HG02571 (cell line): ENCODE results near the gene ETF1.
"Not testable (repeated sequence)": the region's sequence is repeated elsewhere in the genome, so short reads cannot be mapped to it uniquely, and the experiment has no call there.

Source experiments
- ATAC-seq: cut with Tn5 transposase; IDR thresholded peaks from one replicate; pipeline ENCODE4 v1.9.1; 2021; ENCODE audit warnings: mild to moderate bottlenecking, moderate library complexity; ENCODE audit not compliant: unreplicated experiment

ETF1 gene

GRCh38 chr5:138533973-138534941, 8.8 kb downstream of the ETF1 start:
- no peak for ATAC-seq

DNA sequence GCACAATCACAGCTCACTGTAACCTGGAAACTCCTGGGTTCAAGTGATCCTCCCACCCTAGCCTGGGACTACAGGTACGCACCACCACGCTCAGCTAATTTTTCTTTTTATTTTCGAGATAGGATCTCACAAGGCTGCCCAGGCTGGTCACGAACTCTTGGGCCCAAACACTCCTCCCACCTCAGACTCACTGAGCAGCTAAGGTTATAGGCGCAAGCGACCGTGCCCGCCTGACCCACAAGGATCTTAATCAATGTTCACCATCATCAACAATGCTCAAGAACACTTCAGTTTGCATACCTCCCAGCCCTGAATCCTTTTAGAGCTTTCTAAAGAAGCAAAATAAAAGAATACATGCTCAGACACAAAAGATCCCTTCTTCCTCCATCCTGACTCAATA, 13.2 kb downstream of the ETF1 start:
- no peak for ATAC-seq

DNA sequence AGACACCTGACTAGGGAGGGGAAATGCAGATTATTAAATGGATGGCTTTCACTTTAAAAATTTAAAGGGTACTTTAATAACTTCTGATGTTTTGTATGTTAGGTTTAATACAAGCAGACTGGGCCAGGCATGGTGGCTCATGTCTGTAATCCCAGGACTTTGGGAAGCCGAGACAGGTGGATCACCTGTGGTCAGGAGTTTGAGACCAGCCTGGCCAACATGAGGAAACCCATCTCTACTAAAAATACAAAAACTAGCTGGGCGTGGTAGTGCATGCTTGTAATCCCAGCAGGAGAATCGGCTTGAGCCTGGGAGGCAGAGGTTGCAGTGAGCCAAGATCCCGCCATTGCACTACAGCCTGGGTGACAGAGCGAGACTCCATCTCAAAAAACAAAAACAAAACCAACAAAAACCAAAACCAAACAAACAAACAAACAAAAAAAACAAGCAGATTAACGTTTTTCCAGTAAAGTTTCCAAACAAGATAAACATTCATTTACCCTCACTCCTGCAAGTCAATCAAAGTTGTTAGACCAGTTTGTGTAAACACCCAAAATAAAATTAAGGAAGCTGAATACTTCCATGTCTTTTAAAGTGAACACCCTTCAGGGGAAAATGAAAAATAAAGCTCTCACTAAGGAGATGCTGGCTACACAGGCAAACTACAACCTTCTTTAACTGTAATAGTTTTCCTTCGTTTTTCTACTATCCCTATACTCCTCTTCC, 14.1 kb downstream of the ETF1 start:
- no peak for ATAC-seq

GRCh38 chr5:138528208-138528607, 14.8 kb downstream of the ETF1 start:
- ATAC-seq: no peak

GRCh38 chr5:138527170-138527569, 15.9 kb downstream of the ETF1 start:
- ATAC-seq: no peak

GRCh38 chr5:138523406-138523805, 19.6 kb downstream of the ETF1 start:
- no peak for ATAC-seq

DNA sequence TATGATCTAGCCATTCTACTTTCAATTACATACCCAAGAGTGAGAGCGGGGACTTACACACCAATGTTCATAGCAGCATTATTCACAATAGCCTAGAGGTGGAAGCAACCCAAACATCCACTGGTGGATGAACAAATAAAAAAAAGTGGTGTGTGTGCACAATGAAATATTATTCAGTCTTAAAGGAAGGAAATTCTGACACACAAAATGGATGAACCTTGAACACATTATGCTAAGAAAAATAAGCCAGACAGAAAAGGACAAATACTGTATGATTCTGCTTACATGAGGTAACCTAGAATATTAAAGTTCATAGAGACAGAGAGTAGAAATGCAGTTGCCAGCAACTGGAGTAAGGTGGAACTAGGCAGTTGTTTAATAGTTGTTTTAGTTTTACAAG, 22.1 kb downstream of the ETF1 start:
- no peak for ATAC-seq

GRCh38 chr5:138517437-138517836, 25.6 kb downstream of the ETF1 start:
- ATAC-seq: no peak

DNA sequence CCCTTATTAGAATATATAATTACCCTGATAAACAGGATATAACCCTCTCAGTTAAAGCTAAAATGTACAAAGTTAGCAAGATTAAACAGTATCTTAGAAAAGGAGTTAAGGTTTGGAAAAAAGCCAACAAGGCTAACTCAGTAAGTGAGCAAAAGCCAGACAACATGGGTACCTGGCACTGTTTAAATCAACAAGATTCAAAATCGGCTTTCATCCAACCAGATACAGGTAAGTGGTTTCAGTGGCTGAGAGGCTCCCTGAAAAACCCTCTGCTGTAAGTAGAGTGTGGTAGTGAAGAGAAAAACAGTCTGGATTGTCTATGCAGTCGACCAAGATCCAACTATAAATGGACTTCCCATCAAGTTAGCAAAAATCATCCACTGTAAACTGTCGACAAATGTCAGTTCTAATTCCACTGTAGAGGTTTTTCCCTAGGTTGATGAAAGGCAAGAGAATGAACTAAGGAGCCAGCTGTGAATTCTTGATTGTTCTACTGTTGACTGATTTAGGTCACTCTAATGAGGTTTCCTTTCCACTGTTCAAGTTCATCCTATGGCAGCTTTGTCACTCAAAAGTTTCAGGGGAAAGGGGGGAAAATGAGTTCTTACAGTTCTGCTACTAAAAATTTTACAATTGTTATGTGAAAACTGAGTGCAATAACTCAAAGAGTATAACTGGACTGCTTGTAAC, 27.3 kb downstream of the ETF1 start:
- ATAC-seq: no peak

DNA sequence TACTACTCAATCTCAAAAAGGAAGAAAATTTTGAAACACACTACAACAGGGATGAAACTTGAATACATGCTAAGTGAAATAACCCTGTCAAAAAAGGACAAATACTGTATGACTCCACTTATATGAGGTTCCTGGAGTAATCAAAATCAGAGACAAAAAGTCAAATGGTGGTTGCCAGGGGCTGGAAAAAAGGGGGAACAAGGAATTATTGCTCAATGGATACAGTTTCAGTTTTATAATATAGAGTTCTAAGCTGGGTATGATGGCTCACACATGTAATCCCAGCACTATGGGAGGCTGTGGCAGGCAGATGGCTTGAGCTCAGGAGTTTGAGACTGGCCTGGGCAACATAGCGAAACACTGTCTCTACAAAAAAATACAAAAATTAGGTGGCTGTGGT, 29.0 kb downstream of the ETF1 start:
- no peak for ATAC-seq

DNA sequence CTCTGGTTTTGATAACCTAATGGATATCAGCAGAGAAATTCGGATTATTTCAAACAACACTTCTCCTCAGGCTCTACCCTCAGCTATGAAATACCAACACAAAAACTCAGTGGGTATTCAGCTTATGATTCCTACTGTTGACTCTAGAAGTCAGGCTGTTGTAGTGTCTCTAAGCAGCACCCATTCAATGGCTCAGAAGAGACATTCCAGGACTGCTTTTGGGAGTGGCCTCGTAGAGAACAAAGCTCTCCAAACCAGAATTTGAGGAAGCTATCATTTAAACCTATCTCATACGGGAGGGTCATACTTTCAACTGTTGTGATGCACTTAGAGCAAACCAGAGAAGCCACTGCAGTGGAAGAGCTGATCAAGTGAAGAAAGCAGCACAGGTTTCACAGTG, 34.1 kb downstream of the ETF1 start:
- ATAC-seq: no peak

- not testable (repeated sequence) for ATAC-seq
Observed at GRCh38 chr5:138507485-138507884, 35.6 kb downstream of the ETF1 start.

- ATAC-seq: no peak
Observed at GRCh38 chr5:138506370-138507306, 36.4 kb downstream of the ETF1 start.

DNA sequence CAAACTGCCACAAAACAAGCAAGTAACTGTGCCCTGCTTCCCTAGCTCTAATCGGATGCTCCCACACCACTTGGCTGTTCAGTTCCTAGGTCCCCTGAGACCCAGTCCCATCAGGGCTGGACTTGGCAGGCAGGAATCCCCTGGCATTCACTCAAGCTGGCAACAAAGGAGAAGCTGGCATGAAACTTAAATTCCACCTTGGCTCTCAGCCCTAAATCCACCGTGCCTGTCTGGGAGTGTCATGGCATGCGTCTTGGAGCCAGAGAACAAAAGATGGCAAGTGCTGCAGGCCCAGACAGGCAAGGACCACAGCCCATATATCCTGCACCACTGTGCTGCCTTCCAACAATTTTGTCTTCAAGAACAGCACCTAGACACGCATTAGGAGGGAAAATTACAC, 38.2 kb downstream of the ETF1 start:
- no peak for ATAC-seq

GRCh38 chr5:138503487-138504270, 39.4 kb downstream of the ETF1 start:
- no peak for ATAC-seq

DNA sequence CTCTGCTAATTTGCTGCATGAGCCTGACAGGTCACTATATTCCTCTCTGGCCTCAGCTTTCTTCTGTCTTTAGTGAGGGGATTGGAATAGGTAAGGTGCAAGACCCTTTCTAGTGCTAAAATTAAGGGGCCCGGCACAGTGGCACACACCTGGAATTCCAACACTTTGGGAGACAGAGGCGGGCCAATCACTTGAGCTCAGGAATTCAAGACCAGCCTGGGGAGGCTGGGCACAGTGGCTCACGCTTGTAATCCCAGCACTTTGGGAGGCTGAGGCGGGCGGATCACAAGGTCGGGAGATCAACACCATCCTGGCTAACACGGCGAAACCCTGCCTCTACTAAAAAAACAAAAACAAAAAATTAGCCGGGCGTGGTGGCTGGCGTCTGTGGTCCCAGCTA, 40.5 kb downstream of the ETF1 start:
- ATAC-seq: no peak

DNA sequence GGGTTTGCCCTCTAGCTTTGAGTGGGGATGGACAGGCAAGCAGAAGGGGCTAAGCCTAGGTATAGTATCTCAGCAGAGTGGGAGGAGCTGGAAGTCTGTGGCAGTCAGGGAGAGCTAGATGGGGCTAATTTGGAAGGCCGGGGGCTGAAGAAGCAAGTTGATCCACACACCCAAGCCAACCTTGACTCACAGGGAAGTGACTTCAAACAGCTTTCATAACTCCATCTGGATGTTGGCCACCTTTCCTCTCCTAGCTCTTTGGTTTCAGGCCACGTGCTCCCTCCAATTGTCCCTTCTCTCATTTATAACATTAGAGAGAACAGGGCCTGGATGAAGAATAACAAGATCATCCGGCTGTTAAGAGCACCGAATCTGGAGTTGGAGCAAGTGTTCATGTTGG, 40.9 kb downstream of the ETF1 start:
- no peak for ATAC-seq

DNA sequence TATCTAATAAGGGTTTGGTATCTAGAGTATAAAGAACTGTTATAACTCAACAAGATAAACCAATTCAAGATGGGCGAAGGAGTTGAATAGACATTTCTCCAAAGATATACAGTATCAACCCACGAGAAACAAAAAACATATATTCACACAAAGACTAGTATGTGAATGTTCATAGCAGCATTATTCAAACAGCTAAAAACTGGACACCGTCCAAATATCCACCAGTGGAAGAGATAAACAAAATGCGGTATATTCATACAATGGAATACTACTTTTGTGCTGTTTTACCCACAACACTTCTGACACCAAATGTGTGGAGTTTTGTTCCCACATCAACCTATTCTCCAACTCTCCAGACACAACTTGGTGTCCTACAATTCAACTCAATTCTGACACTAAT, 44.7 kb downstream of the ETF1 start:
- no peak for ATAC-seq

DNA sequence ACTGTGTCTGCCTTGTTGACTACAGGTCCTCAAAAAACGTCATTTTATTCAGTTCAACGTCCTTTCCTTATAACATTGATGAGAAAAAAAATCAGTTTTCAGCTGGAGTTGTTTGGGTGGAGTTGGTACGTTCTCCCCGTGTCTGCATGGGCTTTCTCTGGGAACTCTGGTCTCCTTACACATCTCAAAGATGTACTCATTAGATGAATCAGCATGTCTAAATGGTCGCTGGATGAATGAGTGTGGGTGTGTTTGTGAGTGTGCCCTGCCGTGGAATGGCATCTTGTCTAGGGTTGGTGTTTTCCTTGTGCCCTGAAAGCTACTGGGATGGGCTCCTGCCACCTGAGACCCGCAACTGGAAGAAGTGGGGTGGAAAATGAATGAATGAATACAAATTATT, 47.7 kb downstream of the ETF1 start:
- ATAC-seq: no peak
